GM12878 (cell line): ENCODE measurements around the gene SYNGR4. TPM values are rescaled to one million over a fixed set of nuclear protein-coding genes. Genes with fewer than 3 reads are reported as not detected.

Source experiments
- ATAC-seq: fragments of 200-7000 bp; cut with Tn5 transposase; 3 replicates; pipeline ENCODE4 v1.9.1; 2020; ENCODE audit warnings: mild to moderate bottlenecking, moderate library complexity
- BruUV-seq: library from RNA; stranded (reverse); fragments of 400-500 nt; replicated peaks from 2 replicates; lab custom pipeline; 2021; lab: Mats Ljungman, UMichigan
- CTCF ChIA-PET: fragments of 300-600 bp; sonication (Branson Sonifier 250); formaldehyde crosslinking; extraction: SDS; loops from one replicate; lab custom pipeline; 2021; ENCODE audit warnings: inconsistent platforms; lab: Yijun Ruan, JAX
- POLR2A ChIA-PET: fragments of 350-600 bp; formaldehyde crosslinking; extraction: SDS; loops from one replicate; lab custom pipeline; 2021; ENCODE audit warnings: inconsistent platforms; lab: Charles Lee
- RAD21 ChIA-PET: fragments of 300-600 bp; sonication (Branson Sonifier 250); formaldehyde crosslinking; loops from one replicate; lab custom pipeline; 2023; ENCODE audit warnings: antibody characterized with exemption; ENCODE audit not compliant: unreplicated experiment; lab: Charles Lee
- SMC1A ChIA-PET: fragments of 300-600 bp; sonication (Branson Sonifier 250); formaldehyde crosslinking; loops from one replicate; lab custom pipeline; 2023; ENCODE audit not compliant: unreplicated experiment, uncharacterized antibody; lab: Charles Lee
- DNase-seq: peaks from one replicate; pipeline ENCODE4 v3.0.0-alpha.2; 2011; ENCODE audit warnings: low read depth, low spot score
- FAIRE-seq: peaks from 3 replicates; lab custom pipeline; 2011; peaks lifted over from hg19 to GRCh38; lab: Jason Lieb, UNC
- H2AFZ ChIP-seq: 2 replicates; pipeline ENCODE4 v1.6.0; 2011; ENCODE audit warnings: low read depth, low read length, control low read depth; ENCODE audit not compliant: control insufficient read depth
- H3K27ac ChIP-seq: 2 replicates; pipeline ENCODE4 v1.5.1; 2011; ENCODE audit warnings: control low read depth; ENCODE audit not compliant: control insufficient read depth, insufficient read depth
- H3K27me3 ChIP-seq, 2 experiments: replicated peaks in 1 of 2; 2 replicates each; pipeline versions ENCODE4 v1.6.0 to v1.6.1; 2011; ENCODE audit warnings: low read length in 1 of 2; ENCODE audit not compliant: control insufficient read depth in 2 of 2, insufficient read depth in 2 of 2
- H3K36me3 ChIP-seq, 2 experiments: 2 replicates each; pipeline ENCODE4 v1.5.1; 2011; ENCODE audit warnings: low read length in 1 of 2; ENCODE audit not compliant: control insufficient read depth in 2 of 2, insufficient read depth in 2 of 2
- H3K4me1 ChIP-seq: 2 replicates; pipeline ENCODE4 v1.6.1; 2011; ENCODE audit warnings: mild to moderate bottlenecking, low read length, moderate library complexity, mixed read lengths; ENCODE audit not compliant: control insufficient read depth, insufficient read depth
- H3K4me2 ChIP-seq: 2 replicates; pipeline ENCODE4 v1.6.0; 2011; ENCODE audit warnings: control low read depth; ENCODE audit not compliant: control insufficient read depth, insufficient read depth
- H3K4me3 ChIP-seq: fragments of 200-600 bp; sonication (generic); 2 replicates; pipeline ENCODE4 v1.5.1; 2016
- H3K79me2 ChIP-seq: 2 replicates; pipeline ENCODE4 v1.6.0; 2011; ENCODE audit warnings: low read length; ENCODE audit not compliant: control insufficient read depth, insufficient read depth
- H3K9ac ChIP-seq: 2 replicates; pipeline ENCODE4 v1.8.0; 2011; ENCODE audit warnings: low read length, control low read depth, mixed read lengths; ENCODE audit not compliant: control insufficient read depth, insufficient read depth
- H3K9me3 ChIP-seq: replicated peaks from 3 replicates; pipeline ENCODE4 v1.5.1; 2011; ENCODE audit warnings: mild to moderate bottlenecking, low read length; ENCODE audit not compliant: control insufficient read depth, insufficient read depth
- H4K20me1 ChIP-seq: 2 replicates; pipeline ENCODE4 v1.6.0; 2011; ENCODE audit not compliant: control insufficient read depth, insufficient read depth
- BCL3 ChIP-seq: IDR thresholded peaks from 2 replicates; pipeline ENCODE4 v1.6.1; 2011; ENCODE audit warnings: borderline replicate concordance, low read depth, mild to moderate bottlenecking, moderate library complexity, low read length; ENCODE audit not compliant: insufficient read depth, poor library complexity, severe bottlenecking
- CHD2 ChIP-seq: IDR thresholded peaks from 2 replicates; pipeline ENCODE4 v1.6.1; 2011; ENCODE audit warnings: low read depth, low read length, improper control_type of control experiment, borderline replicate concordance
- E2F8 ChIP-seq: fragments of 450-650 bp; IDR thresholded peaks from 2 replicates; pipeline ENCODE4 v1.6.1; 2018; ENCODE audit warnings: mild to moderate bottlenecking, low read depth, moderate library complexity; ENCODE audit not compliant: partially characterized antibody
- ELK1 ChIP-seq: IDR thresholded peaks from 2 replicates; pipeline ENCODE4 v1.6.1; 2012; ENCODE audit warnings: low read depth, low read length, improper control_type of control experiment
- EZH2 ChIP-seq: IDR thresholded peaks from 2 replicates; pipeline ENCODE4 v1.6.1; 2012; ENCODE audit warnings: low read depth, mild to moderate bottlenecking, control low read depth, inconsistent platforms, low read length, borderline replicate concordance; ENCODE audit not compliant: control insufficient read depth
- MAX ChIP-seq: IDR thresholded peaks from 2 replicates; pipeline ENCODE4 v1.6.1; 2012; ENCODE audit warnings: low read depth, low read length, improper control_type of control experiment
- MTA3 ChIP-seq: IDR thresholded peaks from 2 replicates; pipeline ENCODE4 v1.6.1; 2012; ENCODE audit warnings: low read length, inconsistent platforms, borderline replicate concordance
- NR2C1 ChIP-seq: fragments of 450-650 bp; IDR thresholded peaks from 2 replicates; pipeline ENCODE4 v1.6.1; 2017; ENCODE audit warnings: antibody characterized with exemption, mild to moderate bottlenecking, moderate library complexity
- RELA ChIP-seq: fragments of 450-650 bp; IDR thresholded peaks from 2 replicates; pipeline ENCODE4 v1.8.0; 2014; ENCODE audit warnings: borderline replicate concordance; ENCODE audit not compliant: partially characterized antibody
- RFX5 ChIP-seq: IDR thresholded peaks from 2 replicates; pipeline ENCODE4 v1.6.1; 2011; ENCODE audit warnings: low read depth, low read length, improper control_type of control experiment
- SMAD5 ChIP-seq: IDR thresholded peaks from 2 replicates; pipeline ENCODE4 v1.6.1; 2016; ENCODE audit warnings: antibody characterized with exemption, low read depth
- SMARCA5 ChIP-seq: fragments of 450-650 bp; IDR thresholded peaks from 2 replicates; pipeline ENCODE4 v1.6.1; 2017; ENCODE audit warnings: mild to moderate bottlenecking
- SP1 ChIP-seq: IDR thresholded peaks from one replicate; pipeline ENCODE4 v1.6.1; 2011; ENCODE audit warnings: low read depth, low read length
- SRF ChIP-seq, 2 experiments: IDR thresholded peaks; 2 replicates each; pipeline ENCODE4 v1.6.1; 2011; ENCODE audit warnings: low read depth in 2 of 2, low read length in 2 of 2, mild to moderate bottlenecking in 1 of 2, moderate library complexity in 1 of 2
- TAF1 ChIP-seq: IDR thresholded peaks from 2 replicates; pipeline ENCODE4 v1.6.1; 2011; ENCODE audit warnings: mild to moderate bottlenecking, low read depth, low read length, borderline replicate concordance
- ZSCAN29 ChIP-seq: fragments of 450-650 bp; IDR thresholded peaks from 2 replicates; pipeline ENCODE4 v1.6.1; 2017; ENCODE audit warnings: mild to moderate bottlenecking, moderate library complexity
- ZZZ3 ChIP-seq: IDR thresholded peaks from 2 replicates; pipeline ENCODE4 v1.6.1; 2011; ENCODE audit warnings: low read depth; ENCODE audit not compliant: control insufficient read depth, insufficient read length
- WGBS: methylation state at CpG from one replicate; pipeline ENCODE4 v1.1.6; 2016; ENCODE audit warnings: low lambda C conversion rate; ENCODE audit not compliant: insufficient replicate concordance, insufficient coverage; ENCODE audit errors: missing lambda C conversion rate; 5-methylcytosine and 5-hydroxymethylcytosine counted together
- in situ Hi-C: fragments of 300-500 bp; cut with MboI; formaldehyde crosslinking; loops from 9 replicates; pipeline ENCODE4 v1.14.3; 2018; ENCODE audit warnings: mixed read lengths
- intact Hi-C: fragments of 100-400 bp; cut with micrococcal nuclease; formaldehyde crosslinking; loops from one replicate; pipeline ENCODE4 v1.14.2; 2022; ENCODE audit not compliant: unreplicated experiment
- polyA plus RNA-seq, 11 experiments: library from polyadenylated mRNA; depleted of rRNA in 4 of 11; unstranded in 6 of 11; stranded (reverse) in 5 of 11; fragments of >200 nt; fragmentation: Nextera tagmentation in 4 of 11; fragmentation: Illumina TruSeq in 1 of 11; extraction: Ambion mirVana in 4 of 11; extraction: Trizol in 1 of 11; gene quantifications; 1 replicate in 1 of 11; 2 replicates in 10 of 11; pipeline versions ENCODE4 v1.2.1 to v1.2.3, GENCODE V29; 2011 to 2016; ENCODE audit warnings: inconsistent platforms in 2 of 11, missing spikeins in 2 of 11, low read depth in 1 of 11
- total RNA-seq, 4 experiments: library from RNA; depleted of rRNA in 3 of 4; stranded (reverse); fragments of >200 nt in 3 of 4; fragmentation: Illumina TruSeq in 1 of 4; extraction: Trizol in 1 of 4; gene quantifications; 2 replicates each; pipeline versions ENCODE4 v1.2.1 to v1.2.3, GENCODE V29; 2013 to 2021

Gene SYNGR4
- total and polyA plus RNA-seq, 10 of the 15 experiments (the other 5 are each of a cell fraction or from before 2014, with no cell fraction given): 0.08 to 0.72 (median 0.17) TPM; not detected in 6

GRCh38 chr19:48365602-48366001 is 1.4 kb downstream of the SYNGR4 start:
- no peak for TF ChIP-seq TAF1
- no peak for TF ChIP-seq ELK1
- no peak for TF ChIP-seq SMAD5
- TF ChIP-seq BCL3: no peak
- TF ChIP-seq NR2C1: no peak
- TF ChIP-seq MTA3: no peak
- no peak for TF ChIP-seq SMARCA5
- TF ChIP-seq MAX: no peak
- no peak for TF ChIP-seq RELA
- no peak for TF ChIP-seq EZH2
- no peak for TF ChIP-seq CHD2
- no peak for TF ChIP-seq SRF (IDR thresholded peaks at IDR 0.05; ENCODE audit: low read depth in 2 of 2, low read length in 2 of 2)
- TF ChIP-seq ZZZ3: no peak
- no peak for TF ChIP-seq RFX5
- no peak for TF ChIP-seq SP1
- TF ChIP-seq E2F8: no peak
- no peak for TF ChIP-seq ZSCAN29
- H3K27ac ChIP-seq: no peak overlapping the region
- RAD21 ChIA-PET: no interaction called here
- H3K4me2 ChIP-seq: no peak overlapping the region
- FAIRE-seq (no peak), ATAC-seq (no peak), DNase-seq (no peak)
- BruUV-seq: no TSS peak
- CTCF ChIA-PET: interaction anchor here (1.3 to 3.1 kb wide), 2 partner anchors 26 to 31 kb away, joined by 4 to 36 read pairs; partner anchors contain the start of gene KDELR1
- SMC1A ChIA-PET: no interaction called here
- 84% methylated on average over 9 of the region's 11 CpGs for WGBS
- intact Hi-C loops: no loop called here
- POLR2A ChIA-PET: interaction anchor here (0.6 kb wide), 1 partner anchor 125 kb away, joined by 3 read pairs; no protein-coding TSS in a partner anchor
- no peaks in the 10 kb centered on the region for H4K20me1 ChIP-seq
- H3K36me3 ChIP-seq: no peaks in the 10 kb centered on the region
- in situ Hi-C loops: no loop called here
- H2AFZ ChIP-seq: no peak overlapping the region
- H3K9ac ChIP-seq: no peak overlapping the region
- no peaks in the 10 kb centered on the region for H3K9me3 ChIP-seq
- H3K79me2 ChIP-seq: peaks cover 3% of the 10 kb centered on the region
- peaks cover 9% of the 10 kb centered on the region; the same call in 1 of the 2 replicates for H3K4me1 ChIP-seq
- no peaks in the 10 kb centered on the region for H3K27me3 ChIP-seq
- no peak overlapping the region for H3K4me3 ChIP-seq
